ENCODE results near the gene ACSL6.

The ACSL6 gene

DNA sequence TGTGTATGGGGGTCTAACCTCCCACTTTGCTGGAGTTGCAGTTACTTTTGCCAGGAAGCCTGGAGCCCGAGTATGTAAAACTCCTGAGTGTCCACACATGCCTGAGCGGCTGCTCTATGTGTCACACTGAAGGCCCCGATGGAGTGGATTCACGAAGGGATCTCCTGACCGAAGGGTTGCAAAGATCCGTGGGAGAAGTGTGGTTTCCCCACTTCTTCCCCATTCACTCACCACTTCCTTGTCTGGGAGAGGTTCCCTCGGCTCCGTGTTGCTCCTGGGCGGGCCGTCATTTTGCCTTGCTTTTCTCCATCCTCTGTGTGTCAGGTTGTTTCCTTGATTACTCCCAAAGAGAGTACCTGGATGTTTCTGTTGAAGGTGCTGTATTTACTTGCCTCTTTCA is 32.7 kb upstream of the ACSL6 start:
- no peak for DNase-seq

DNA sequence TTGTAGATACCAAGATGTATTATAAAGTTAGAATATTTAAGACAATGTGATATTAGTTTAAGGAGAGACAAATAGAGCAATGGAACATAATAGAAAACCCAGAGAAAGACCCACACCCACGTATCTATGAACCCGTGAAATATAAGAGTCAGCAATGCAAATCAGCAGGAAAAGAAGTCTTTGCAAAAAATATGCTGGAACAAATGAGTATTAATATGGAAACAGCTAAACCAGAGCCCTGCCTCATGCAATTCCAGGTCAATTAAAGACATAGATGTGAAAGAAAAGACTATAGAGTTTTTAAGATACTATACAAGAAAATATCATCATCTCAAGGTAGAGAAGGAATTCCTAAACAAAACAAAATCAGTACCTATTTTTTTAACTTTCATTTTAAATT is 25.9 kb upstream of the ACSL6 start:
- DNase-seq: no peak

DNA sequence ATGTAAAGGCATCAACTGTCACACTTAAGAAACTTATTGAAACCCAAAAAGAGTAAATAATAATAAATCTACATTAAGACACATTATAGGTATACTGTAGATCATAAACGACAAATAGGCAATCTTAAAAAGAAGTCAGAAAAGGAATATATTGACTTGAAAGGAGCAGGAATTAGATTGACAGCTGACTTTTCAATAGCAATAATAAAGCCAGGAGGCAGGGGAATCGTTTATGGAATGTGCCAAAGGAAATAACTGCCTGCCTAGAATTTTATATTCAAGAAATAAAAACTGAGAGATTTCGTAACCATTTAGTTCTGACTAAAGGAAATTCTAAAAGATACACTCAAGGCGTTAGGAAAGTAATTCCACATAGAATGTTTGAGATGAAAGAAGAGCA is 21.7 kb upstream of the ACSL6 start:
- DNase-seq: no peak

DNA sequence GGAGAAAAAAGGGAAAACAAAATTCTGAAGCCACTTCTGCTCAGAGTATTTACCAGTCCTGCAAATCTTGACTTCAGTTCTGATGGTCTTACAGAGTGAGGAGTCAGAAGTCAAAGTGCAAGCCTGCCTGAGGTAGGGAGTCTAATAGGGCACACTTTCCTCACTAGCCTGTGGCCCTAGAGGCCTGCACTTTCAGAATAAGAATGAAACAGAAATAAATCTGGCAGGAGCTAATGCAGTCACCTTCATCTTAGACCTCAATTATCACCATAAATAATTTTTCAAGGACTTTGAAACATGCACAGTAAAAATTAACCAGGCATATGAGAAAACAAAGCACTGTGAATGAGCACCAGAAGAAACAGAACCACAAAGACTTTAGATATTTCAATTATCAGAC is 20.7 kb upstream of the ACSL6 start:
- no peak for DNase-seq

DNA sequence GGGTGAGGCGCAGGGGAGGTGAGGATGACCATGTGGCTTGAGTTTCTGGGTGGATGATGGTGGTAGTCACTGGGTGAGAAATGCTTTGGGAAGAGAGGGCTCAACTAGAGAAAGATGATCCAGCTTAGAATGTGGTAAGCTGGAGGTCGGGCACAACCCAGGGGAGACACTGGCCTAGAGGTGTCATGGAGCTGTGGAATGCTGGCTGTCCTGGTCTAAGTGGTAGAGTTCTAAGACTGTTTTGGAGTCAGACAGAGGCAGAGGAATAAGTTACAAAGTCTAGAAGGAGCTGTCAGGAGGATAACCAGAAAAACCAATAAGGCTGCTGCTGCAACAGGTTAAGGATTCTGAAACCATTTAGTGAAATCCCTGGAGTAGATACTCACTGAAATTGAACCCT is 19.2 kb upstream of the ACSL6 start:
- DNase-seq: no peak

DNA sequence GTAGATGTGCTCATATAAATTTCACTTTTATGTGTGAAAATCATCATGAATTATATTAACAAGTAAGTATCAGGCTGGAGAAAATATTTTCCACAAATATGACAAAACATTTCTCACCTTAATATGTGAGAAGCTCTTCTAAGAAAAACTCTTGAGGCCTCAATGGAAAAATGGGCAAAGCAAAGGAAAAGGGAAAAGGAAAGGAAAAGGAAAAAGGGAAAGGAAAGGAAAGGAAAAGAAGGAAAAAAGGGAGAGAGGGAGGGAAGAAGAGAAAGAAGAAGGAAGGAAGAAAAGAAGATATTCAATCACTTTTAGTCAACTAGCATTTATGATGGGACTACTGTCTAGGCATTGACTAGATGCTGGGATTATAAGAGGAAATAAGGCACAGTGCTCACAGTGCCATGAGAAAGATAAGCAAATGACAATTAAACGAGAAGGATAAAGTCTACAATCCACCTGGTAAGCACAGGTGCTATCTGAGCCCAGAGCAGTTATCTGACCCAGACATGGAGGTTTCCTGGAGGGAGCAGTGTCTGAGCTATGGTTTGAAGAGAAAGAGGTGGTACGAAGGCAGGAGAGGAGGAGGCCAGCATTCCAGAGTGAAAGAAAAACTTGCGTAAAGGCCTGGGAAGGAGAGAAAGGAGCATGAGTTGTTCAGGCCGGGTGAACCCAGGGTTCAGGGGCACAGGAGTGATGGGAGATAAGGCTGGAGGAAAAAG is 18.3 kb upstream of the ACSL6 start:
- no peak for DNase-seq

DNA sequence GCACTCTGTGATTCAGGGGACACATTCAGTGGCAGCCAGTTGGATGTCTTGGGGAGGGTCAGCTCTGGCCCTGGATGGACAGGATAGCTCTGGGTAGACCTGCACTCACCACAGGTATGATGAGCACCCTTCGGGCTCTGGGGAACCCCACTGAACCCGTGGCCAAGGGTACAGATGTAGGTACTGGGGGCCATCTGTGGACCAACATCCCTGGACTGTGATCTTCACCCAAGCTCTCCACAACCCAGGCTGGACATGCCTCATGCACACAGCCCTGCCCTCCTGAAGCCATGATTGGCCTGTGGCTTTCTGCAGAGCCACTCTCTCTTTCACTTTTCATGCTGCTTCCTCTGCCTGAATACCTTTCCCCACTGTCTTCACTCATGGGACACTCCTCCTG is 15.6 kb upstream of the ACSL6 start:
- DNase-seq: peak; percentile 60

DNA sequence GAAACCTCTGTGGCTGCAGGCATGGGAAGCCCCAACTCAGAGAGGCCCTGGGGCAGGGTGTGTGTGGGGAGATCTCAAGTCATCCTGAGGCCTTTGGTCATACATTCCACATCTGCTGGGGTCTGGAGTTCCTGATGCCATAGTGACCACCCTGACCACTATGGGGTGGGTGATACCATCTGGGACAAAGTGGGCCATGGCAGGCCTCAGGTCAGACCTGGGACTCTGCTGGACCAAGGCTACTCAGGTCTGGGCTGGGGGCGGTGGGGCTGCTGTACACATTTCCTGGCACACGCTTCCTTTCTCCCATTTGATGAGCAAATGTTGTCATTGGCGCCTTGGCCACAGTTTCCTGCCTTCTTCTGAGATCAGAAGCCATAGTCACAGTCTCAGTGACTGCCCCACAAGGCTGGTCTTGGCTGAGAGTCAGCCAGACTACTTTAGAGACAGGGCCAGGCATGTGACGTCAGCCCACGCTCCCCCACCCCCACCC is 15.1 kb upstream of the ACSL6 start:
- peak; percentile 66 for DNase-seq

DNA sequence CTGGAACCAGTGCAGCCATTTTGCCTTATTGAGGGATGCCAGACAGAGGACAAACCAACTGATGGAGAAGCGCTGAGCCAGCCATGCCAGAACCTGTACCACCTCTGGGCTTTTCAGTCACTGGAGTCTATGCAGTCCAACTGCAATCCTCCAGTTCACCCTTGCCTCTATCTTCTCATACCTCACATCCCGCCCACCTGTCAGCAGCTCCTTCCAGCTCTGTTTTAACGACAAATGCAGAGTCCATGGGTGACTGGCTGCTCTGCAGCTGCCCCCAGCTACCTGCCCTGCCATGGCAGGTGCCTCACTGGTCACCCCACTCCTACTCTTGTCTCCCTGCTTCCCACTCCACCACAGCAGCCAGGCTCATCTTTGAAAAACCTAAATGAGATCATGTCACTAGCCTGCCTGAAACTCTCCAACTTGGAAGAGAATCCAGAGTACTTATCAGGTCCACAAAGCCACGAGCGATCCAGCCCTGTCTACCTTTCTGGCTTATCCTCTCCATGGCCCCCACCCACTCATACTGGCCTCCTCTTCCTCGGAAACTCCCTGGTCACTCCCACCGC is 14.0 kb upstream of the ACSL6 start:
- peak; percentile 57 for DNase-seq

DNA sequence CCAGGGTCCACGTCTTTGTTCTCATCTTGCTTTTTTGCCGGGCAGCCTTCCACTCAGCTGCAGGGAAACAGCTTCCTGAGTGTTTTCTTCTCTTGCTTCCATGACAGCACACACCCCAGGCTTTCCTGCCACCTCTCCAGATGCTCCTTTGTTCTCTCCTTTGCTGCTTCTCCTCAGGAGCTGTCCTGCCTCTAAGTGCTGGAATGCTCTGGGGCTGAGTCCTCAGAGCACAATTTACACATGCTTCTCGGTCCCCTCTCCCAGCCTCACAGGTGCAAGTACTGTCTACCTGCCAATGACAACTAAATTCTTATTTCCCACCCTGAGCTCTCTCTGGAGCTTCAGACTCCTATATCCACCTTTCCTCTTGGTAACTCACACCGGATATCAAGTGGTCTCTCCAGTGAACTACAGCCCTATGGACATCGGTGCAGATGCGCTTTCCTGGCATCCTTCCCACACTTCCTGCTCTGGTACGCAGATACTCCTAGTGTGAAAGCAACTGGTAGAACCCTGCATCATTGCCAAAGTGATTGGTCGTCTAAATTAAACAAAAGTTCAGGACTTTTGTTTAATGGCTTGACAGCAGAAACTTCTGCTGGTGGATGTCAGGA is 13.4 kb upstream of the ACSL6 start:
- no peak for DNase-seq

DNA sequence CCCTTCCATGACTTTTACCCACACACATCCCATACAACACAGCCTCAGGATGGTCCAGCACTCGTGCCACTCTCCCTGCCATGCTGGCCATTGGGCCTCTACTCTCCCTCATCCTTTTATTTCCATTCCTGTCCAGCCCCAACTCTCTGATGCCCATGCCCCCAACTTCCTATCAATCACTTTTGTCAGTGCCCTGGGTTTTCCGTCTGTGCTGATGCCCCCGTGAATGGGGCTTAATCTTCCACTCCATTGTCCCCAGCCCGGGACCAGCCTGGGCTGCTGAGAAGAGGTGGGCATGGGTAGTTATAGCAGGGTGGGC is 12.6 kb upstream of the ACSL6 start:
- no peak for DNase-seq

DNA sequence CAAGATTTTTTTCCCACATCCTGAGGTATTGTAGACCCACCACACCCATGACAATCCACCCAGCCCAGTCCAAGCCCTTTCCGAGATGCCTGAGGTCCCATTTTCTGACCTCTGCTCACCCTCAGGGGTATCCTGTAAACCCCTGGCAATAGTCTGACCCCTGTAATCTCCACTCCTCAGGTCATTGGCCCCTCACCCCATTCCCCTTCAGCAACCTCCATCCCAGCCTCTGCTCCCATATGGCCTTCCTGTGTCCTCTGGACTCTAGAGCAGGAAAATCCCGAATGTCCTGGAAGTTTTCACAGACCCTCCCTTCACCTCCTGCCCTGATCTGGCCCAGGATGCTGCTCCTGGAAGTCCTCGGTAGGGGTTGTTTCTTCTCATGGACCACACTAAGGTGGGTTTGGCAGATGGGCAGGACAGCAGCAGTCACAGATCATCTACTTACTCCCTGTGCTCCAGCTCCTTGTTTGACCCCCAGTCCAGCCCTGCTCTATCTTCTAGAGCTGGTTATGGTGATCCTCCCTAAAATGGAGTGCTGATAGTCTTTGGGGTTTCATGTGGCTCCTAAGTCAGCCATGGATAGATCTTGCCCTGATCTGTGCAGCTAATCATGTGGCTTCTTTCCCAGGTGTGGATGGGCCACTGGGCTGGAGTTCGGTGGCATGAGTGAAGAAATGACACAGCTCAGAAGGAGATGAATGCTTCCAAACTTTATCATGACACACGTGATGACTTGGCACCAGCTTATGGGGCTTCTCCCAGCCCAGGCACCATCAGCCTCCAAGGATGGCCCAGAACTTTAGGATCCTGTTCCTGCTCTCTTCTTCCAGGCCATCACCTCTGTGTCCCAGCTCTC is 12.0 kb upstream of the ACSL6 start:
- DNase-seq: no peak

DNA sequence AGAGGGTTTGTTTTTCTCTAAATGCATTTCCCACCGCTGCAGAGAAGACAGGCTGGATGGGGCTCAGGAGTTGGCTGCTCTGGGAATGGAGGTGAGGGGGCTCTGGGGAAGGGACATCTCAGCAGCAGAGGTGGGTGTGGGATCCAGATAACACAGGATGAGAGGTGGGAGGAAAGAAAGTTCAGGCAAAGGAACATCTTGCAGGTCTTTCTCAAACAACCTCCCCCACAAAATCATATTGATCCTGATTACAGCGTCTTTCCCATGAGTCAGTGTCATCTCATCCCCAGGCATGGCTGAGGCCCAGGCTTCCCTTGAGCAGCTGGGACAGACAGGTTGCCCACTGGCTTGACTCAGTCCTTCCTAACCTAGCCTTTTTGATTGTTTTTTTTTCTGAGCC is 11.3 kb upstream of the ACSL6 start:
- DNase-seq: peak; percentile 66

DNA sequence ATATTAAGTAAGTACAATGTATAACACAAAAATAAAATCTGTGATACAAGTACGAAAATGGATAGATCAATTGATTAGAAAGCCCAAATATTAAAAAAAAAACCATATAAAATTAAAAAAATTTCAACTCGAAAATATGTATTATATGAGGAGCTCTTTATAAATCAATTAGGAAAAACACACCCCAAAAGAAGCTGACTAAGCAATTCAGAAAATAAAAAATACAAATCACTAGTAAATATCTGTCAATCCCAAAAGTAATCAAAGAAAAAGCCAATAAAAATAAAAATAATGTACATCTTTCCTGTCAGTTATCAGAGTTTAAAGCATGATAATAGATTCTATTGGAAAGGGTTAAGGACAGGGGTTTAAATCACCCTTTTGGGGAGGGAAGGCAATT is 10.2 kb upstream of the ACSL6 start:
- no peak for DNase-seq

DNA sequence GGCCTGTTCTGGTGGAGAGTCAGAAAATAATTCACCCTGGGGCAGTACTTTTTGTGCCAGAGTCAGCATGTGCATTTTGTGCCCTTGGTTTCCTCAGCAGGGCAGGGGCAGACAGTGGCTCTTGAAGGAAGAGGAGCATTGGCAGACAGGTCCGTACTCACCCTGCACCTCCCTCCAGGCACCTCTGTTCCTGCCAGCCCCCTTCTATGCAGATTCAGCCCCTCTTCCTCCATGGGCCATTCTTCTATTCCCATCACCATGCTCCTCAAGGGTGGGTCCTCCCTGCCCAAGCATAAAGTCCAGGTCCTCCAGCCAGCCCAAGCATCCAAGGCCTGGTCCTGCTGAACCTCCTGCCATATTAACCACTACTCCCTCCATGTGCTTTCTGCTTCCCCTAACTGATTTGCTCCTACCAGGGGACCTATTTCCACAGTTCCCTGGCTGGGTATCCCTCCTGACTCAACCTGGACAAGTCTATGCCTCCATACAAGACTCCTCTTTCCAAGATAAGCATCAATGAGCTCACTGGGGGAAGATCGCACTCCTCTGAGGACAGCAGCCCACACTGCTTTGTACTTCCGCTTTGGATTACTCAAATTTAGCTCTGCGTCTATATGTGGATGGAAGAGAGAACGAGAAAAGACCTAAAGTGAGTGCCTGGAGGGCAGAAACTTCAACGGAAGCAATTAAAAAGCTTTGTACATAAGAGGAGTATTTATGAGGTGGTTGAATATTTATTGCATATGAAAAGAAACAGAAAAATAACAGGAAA is 9.3 kb upstream of the ACSL6 start:
- no peak for DNase-seq

DNA sequence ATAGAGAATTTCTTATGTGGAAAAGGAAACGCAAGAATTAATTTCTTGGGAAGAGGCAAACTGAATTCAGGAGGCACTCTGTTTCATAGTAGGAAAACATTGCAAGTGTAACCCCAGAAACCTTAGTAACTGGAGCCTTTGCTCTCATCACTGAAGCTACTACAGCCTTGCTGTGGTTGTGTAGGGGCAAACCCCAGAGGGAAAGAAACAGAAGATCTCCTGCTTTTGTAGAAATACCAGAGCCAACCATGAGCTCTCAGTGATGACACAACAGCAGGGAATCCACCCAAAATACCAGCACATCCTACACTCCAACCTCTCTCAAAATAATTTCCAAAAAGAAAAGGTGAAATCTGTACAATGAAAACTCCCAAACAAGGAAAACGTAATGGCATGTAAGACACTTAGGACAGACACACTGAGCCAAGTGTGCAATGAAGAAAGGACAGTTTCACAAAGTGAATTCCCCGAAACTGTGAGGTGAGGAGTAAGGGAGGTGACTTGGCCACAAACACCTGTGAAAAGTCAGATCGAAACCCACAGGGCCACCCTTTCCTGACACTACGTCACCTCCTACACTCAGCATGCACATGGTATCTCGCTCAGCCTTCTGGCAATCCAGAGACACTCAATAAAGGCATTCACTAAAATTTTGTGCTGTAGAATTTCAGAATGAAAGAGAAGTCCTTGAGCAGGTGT is 8.5 kb upstream of the ACSL6 start:
- DNase-seq: peak; percentile 88

DNA sequence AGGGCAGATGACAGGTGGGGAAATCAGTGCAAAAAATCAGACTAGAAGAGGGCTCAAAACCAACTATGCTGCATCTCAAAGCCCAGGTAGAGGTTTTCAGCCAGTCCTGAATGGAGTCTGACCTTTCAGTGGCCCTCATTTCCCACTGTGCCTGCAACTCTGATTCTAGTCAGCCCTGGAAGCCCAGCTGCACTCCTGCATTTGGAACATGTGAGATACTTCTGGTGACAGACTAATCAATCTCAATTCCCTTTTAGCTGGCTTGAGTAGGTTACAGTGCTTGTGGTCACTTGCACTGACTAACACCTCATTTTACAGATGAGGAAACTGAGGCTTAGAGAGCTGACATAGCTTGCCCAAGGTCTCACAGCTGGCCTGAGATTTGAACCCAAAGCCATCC is 7.9 kb upstream of the ACSL6 start:
- DNase-seq: peak; percentile 43

DNA sequence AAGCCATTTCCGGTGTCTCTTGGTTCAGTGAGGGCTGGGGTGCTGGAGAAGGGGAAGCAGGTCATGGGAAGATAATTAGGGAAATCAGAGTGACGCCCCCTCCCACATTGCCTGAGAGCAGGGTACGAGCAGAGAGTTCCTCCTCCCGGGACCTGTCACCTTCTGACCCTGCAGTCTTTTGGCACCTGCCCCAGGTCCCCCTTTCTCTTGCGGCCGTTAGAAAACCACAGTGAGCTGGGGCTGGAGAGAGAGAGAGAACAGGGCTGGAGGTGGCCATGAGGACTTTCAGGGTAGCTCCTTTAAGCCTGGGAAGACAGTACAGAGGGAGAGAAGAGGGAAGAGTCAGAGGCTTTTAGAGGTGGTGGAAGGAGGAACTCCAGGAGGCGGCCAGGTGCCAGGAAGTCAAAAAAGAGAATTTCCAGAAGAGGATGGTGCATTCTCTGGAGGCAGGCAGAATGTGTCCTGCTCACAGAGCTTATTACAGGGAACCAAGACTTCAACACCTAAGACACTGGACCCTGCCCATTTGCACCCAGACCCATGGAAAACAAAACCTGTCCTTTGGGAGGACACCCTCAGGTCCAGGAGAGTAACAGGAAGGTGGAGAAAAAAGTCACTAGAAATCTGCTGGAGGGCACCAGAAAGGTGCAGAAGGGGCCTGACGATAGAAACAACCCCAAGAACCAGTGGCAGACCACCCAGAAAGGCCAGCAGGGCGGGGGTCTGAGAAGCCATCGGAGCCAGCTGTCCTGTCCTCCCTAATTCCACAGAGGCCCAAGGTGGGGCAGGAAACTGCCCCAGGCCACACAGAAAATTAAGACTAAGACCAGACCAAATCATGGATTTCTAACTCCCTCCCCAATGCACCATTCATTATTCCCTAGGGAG is 6.5 kb upstream of the ACSL6 start:
- DNase-seq: peak; percentile 37

DNA sequence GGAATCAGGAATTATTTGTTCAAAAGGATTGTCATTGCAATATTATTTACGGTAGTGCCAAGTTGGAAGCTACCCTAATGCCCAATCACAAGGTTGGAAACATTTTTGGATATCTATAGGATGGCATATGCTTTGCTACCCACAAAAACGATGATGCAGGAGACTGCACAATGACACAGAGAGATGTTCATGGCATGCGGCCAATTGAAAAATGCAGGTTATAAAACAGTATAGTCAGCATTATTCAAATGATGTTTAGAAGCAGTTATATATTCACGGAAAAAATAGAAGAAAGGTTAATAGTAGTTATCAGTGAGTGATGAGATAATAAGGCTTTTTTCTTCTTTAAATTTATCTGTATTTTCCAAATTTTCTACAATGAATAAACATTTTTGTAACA is 5.9 kb upstream of the ACSL6 start:
- no peak for DNase-seq

DNA sequence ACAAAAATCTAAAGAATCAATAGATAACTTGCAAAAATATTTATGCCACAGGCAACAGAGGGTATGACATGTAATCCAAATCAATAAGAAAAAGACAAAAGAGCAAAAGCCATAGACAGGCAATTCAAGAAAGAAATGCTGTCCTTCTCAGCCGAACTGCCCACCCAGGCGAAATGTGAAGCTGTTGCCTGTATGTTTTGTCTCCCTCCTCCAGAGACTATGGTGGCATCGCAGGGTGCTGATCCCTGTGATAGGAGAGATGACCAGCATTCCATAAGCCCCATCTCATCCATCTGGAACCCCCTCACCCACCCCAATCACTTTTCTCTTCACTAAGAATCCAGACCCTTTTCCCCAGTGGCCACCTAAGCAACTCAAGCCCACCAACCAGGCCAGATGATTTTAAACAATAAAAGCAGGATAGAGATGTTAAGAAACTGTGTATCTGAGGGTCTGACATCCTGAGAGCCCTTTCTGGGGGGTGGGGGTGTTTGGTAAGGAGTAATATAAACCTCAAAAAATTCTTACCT is 5.3 kb upstream of the ACSL6 start:
- DNase-seq: peak; percentile 58

DNA sequence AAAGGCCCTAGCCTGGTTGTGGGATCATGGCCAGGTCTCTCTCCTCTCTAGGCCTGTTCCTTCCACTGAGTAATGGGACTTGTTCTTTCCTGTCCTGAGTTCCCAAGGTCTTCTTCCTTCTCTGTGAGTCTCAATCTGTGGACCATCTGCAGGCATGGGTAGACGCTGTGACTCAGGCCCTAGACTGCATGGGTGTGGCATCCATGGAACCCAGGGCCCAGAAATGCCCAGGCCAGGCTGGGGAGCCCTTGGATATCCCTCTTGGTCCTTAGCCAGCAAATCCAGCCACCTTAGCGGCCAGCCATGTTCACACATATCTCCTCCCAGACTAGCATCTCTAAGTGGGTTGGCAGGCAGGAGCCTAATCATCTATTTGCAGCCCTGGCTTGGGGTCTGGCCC is 2.3 kb upstream of the ACSL6 start:
- DNase-seq: peak; percentile 37

All from activated effector memory CD4-positive, alpha-beta T cell treated with anti-CD3 and anti-CD28 coated beads, Interleukin-2, amount 50 U/mL, for 16 hours (primary cell).